HepG2 (cell line): ENCODE results near the gene TEAD1. TPM values are rescaled to one million over a fixed set of nuclear protein-coding genes. Genes with fewer than 3 reads are reported as not detected.

Source experiments
- ATAC-seq: fragments of 200-7000 bp; cut with Tn5 transposase; 3 replicates; pipeline ENCODE4 v1.9.1; 2020; ENCODE audit warnings: mild to moderate bottlenecking, moderate library complexity
- BruUV-seq: library from RNA; stranded (reverse); fragments of 400-500 nt; replicated peaks from 2 replicates; lab custom pipeline; 2021; lab: Mats Ljungman, UMichigan
- CTCF ChIA-PET: fragments of 300-600 bp; formaldehyde crosslinking; extraction: SDS; loops from one replicate; lab custom pipeline; 2021; ENCODE audit warnings: low total read pairs, inconsistent platforms, low intra/inter-chr PET ratio; lab: Yijun Ruan, JAX
- POLR2A ChIA-PET: fragments of 350-600 bp; sonication (Branson Sonifier 250); formaldehyde crosslinking; loops from one replicate; lab custom pipeline; 2020; ENCODE audit warnings: antibody characterized with exemption, inconsistent platforms; lab: Yijun Ruan, JAX
- DNase-seq: peaks from one replicate; pipeline ENCODE4 v3.0.0-alpha.2; 2015; ENCODE audit warnings: low spot score
- FAIRE-seq: peaks from 3 replicates; lab custom pipeline; 2011; peaks lifted over from hg19 to GRCh38; lab: Jason Lieb, UNC
- H2AFZ ChIP-seq: one replicate; pipeline ENCODE4 v1.6.1; 2011; ENCODE audit warnings: low read length, inconsistent platforms
- H3K27ac ChIP-seq: fragments of 300-600 bp; 3 replicates; pipeline ENCODE4 v1.8.0; 2011; ENCODE audit warnings: mixed run types, mild to moderate bottlenecking, mixed read lengths, low read length, inconsistent platforms; ENCODE audit not compliant: insufficient read depth; ENCODE audit errors: extremely low read length
- H3K27me3 ChIP-seq, 2 experiments: fragments of 200-600 bp in 1 of 2; 2 replicates in 1 of 2; 3 replicates in 1 of 2; pipeline versions ENCODE4 v1.6.0 to v1.8.0; 2011; ENCODE audit warnings: low read length in 2 of 2, mild to moderate bottlenecking in 2 of 2, moderate library complexity in 2 of 2, inconsistent platforms in 1 of 2; ENCODE audit not compliant: insufficient read depth in 2 of 2, control insufficient read depth in 1 of 2
- H3K36me3 ChIP-seq, 2 experiments: fragments of 200-600 bp in 1 of 2; replicated peaks in 1 of 2; 2 replicates in 1 of 2; 3 replicates in 1 of 2; pipeline versions ENCODE4 v1.5.1 to v1.8.0; 2011; ENCODE audit warnings: low read length in 2 of 2, inconsistent platforms in 1 of 2; ENCODE audit not compliant: insufficient read depth in 2 of 2, control insufficient read depth in 1 of 2
- H3K4me1 ChIP-seq: 2 replicates; pipeline ENCODE4 v1.5.1; 2012; ENCODE audit warnings: low read length, inconsistent platforms; ENCODE audit not compliant: insufficient read depth
- H3K4me2 ChIP-seq: 2 replicates; pipeline ENCODE4 v1.6.0; 2011; ENCODE audit warnings: low read depth, low read length, inconsistent platforms
- H3K4me3 ChIP-seq, 3 experiments: fragments of 200-600 bp in 1 of 3; sonication (generic), shearing (Covaris generic) in 1 of 3; replicated peaks in 1 of 3; 2 replicates each; pipeline ENCODE4 v1.5.1; 2011 to 2016; ENCODE audit warnings: low read length in 3 of 3, inconsistent platforms in 2 of 3, low read depth in 2 of 3, mild to moderate bottlenecking in 2 of 3, control low read depth in 1 of 3, mixed read lengths in 1 of 3; ENCODE audit not compliant: insufficient read depth in 1 of 3
- H3K79me2 ChIP-seq: one replicate; pipeline ENCODE4 v1.6.1; 2011; ENCODE audit warnings: low read length, inconsistent platforms; ENCODE audit not compliant: insufficient read depth
- H3K9ac ChIP-seq: 2 replicates; pipeline ENCODE4 v1.6.0; 2011; ENCODE audit warnings: mild to moderate bottlenecking, low read depth, low read length, inconsistent platforms; ENCODE audit not compliant: insufficient read depth
- H3K9me3 ChIP-seq: 2 replicates; pipeline ENCODE4 v1.5.1; 2012; ENCODE audit warnings: mild to moderate bottlenecking, low read length
- H4K20me1 ChIP-seq: 2 replicates; pipeline ENCODE4 v1.6.0; 2011; ENCODE audit warnings: inconsistent platforms, mild to moderate bottlenecking, low read length, moderate library complexity; ENCODE audit not compliant: insufficient read depth
- NRL ChIP-seq: sonication (generic); formaldehyde crosslinking; IDR thresholded peaks from 2 replicates; pipeline ENCODE4 v1.5.0; 2020; ENCODE audit warnings: missing genetic modification reagents, mild to moderate bottlenecking, moderate library complexity, borderline replicate concordance
- YY1 ChIP-seq: IDR thresholded peaks from 2 replicates; pipeline ENCODE4 v1.6.1; 2011; ENCODE audit warnings: low read length, low read depth, moderate library complexity, mild to moderate bottlenecking; ENCODE audit not compliant: insufficient read depth, insufficient replicate concordance
- ZNF558 ChIP-seq: sonication (generic); formaldehyde crosslinking; IDR thresholded peaks from 2 replicates; pipeline ENCODE4 v1.9.0; 2022; ENCODE audit warnings: mild to moderate bottlenecking, missing genetic modification reagents, borderline replicate concordance
- WGBS: methylation state at CpG from one replicate; pipeline ENCODE4 v1.1.6; 2017; ENCODE audit warnings: low lambda C conversion rate; 5-methylcytosine and 5-hydroxymethylcytosine counted together
- in situ Hi-C: cut with HindIII; loops from 2 replicates; pipeline ENCODE4 v1.10.0; 2017; ENCODE audit warnings: low pct_unique_long_range_greater_than_20kb; ENCODE audit not compliant: extremely low pct_ligation_motif_present
- intact Hi-C: fragments of 100-400 bp; cut with micrococcal nuclease; formaldehyde crosslinking; loops from one replicate; pipeline ENCODE4 v1.10.0; 2022; ENCODE audit not compliant: unreplicated experiment
- polyA plus RNA-seq, 8 experiments: library from polyadenylated mRNA; depleted of rRNA in 3 of 8; stranded (reverse) in 7 of 8; unstranded in 1 of 8; fragments of >200 nt; fragmentation: Illumina TruSeq in 4 of 8; extraction: Trizol in 4 of 8; gene quantifications; 2 replicates each; pipeline versions ENCODE4 v1.2.1 to v1.2.3, GENCODE V29; 2011 to 2016; ENCODE audit warnings: low read depth in 4 of 8, missing spikeins in 1 of 8, mixed read lengths in 1 of 8; ENCODE audit not compliant: insufficient read depth in 1 of 8
- total RNA-seq, 5 experiments: library from RNA; depleted of rRNA; stranded (reverse); fragments of >200 nt; fragmentation: Illumina TruSeq; extraction: Trizol; gene quantifications; 2 replicates each; pipeline ENCODE4 v1.2.3, GENCODE V29; 2016; ENCODE audit warnings: low read depth in 1 of 5
- TF ChIP-seq, protein P1 (sequence below): sonication (generic); formaldehyde crosslinking; IDR thresholded peaks from 2 replicates; pipeline ENCODE4 v1.5.0; 2020; ENCODE audit warnings: mild to moderate bottlenecking, low read depth, missing genetic modification reagents, borderline replicate concordance
- TF ChIP-seq, protein P2 (sequence below): sonication (generic); formaldehyde crosslinking; IDR thresholded peaks from 2 replicates; pipeline ENCODE4 v1.4.0; 2020; ENCODE audit warnings: missing genetic modification reagents, borderline replicate concordance

The TEAD1 gene
- total and polyA plus RNA-seq, 2 of the 13 experiments (the other 11 are each of a cell fraction or from before 2014, with no cell fraction given) = 20.1 to 30.5 TPM

- Histone ChIP-seq H3K4me3 (no peak overlapping the region), H2AFZ (no peak overlapping the region), H4K20me1 (no peaks in the 10 kb centered on the region), H3K79me2 (no peaks in the 10 kb centered on the region), H3K27ac (no peak overlapping the region), H3K36me3 (peaks cover 1 to 7% of the 10 kb centered on the region in 2 experiments; a peak in 3 of 5 replicates), H3K9ac (no peak overlapping the region), H3K9me3 (no peaks in the 10 kb centered on the region), H3K4me2 (no peak overlapping the region), H3K4me1 (no peaks in the 10 kb centered on the region), H3K27me3 (no peaks in the 10 kb centered on the region)
- POLR2A ChIA-PET = no interaction called here
- no TSS peak for BruUV-seq
- FAIRE-seq = no peak
- 95% methylated on average over 2 of the region's 2 CpGs for WGBS
- DNase-seq = no peak
- TF ChIP-seq NRL (CRISPR knock-in tag) (no peak), YY1 (no peak), ZNF558 (CRISPR knock-in tag) (no peak)
- TF ChIP-seq, protein P1, sequence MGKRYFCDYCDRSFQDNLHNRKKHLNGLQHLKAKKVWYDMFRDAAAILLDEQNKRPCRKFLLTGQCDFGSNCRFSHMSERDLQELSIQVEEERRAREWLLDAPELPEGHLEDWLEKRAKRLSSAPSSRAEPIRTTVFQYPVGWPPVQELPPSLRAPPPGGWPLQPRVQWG (CRISPR knock-in tag) = no peak
- TF ChIP-seq, protein P2, sequence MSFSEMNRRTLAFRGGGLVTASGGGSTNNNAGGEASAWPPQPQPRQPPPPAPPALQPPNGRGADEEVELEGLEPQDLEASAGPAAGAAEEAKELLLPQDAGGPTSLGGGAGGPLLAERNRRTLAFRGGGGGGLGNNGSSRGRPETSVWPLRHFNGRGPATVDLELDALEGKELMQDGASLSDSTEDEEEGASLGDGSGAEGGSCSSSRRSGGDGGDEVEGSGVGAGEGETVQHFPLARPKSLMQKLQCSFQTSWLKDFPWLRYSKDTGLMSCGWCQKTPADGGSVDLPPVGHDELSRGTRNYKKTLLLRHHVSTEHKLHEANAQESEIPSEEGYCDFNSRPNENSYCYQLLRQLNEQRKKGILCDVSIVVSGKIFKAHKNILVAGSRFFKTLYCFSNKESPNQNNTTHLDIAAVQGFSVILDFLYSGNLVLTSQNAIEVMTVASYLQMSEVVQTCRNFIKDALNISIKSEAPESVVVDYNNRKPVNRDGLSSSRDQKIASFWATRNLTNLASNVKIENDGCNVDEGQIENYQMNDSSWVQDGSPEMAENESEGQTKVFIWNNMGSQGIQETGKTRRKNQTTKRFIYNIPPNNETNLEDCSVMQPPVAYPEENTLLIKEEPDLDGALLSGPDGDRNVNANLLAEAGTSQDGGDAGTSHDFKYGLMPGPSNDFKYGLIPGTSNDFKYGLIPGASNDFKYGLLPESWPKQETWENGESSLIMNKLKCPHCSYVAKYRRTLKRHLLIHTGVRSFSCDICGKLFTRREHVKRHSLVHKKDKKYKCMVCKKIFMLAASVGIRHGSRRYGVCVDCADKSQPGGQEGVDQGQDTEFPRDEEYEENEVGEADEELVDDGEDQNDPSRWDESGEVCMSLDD (CRISPR knock-in tag) = no peak
- CTCF ChIA-PET = no interaction called here
- intact Hi-C loops = no loop called here
- no peak for ATAC-seq
- in situ Hi-C loops = no loop called here
Observed at GRCh38 chr11:12871241-12871640, 197.0 kb downstream of the TEAD1 start.
